Measurements from ENCODE around the gene LHFPL3. TPM values are rescaled to one million over a fixed set of nuclear protein-coding genes. Genes with fewer than 3 reads are reported as not detected.

The LHFPL3 gene
- total RNA-seq, 1 experiment from 2014 or later: not detected

DNA sequence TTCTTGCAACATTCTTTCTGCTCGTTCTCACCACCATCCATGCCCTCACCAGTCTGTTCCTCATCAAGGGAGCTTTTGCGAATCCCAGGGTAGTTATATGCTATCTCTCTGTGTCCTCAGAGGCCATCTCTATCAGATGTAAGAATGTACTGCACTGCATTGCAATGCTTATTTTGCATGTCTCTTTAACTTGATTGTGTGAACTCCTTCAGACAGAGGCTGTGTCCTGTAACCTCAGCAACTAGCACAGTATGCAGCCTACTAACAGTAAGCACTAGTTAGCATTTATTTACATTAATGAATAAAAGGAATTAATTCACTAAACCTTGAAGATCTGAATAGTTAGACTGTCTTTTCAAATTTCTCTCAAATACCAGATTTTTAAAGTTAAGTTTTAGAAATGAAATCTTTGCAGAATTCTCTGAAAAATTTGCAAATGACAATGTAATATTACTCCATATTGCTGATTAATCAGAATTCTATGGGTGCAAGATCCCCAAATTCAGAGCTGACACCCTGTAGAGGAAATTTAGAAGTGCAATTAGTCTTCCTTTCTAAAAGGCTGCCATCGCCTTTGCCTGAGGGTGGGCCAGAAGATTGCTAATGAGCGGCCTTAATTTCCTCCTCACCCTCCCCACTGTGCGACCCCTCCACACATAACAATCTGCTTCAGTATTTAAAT, 10.3 kb upstream of the LHFPL3 start:
- no peaks in the 10 kb centered on the region for H3K4me1 ChIP-seq (ENCODE audit: insufficient read depth, low read length, poor library complexity, severe bottlenecking)
- TF ChIP-seq EZH2 (IDR thresholded peaks at IDR 0.05; ENCODE audit: borderline replicate concordance, low read depth, low read length, poor library complexity, severe bottlenecking): no peak
- TF ChIP-seq, protein P1, sequence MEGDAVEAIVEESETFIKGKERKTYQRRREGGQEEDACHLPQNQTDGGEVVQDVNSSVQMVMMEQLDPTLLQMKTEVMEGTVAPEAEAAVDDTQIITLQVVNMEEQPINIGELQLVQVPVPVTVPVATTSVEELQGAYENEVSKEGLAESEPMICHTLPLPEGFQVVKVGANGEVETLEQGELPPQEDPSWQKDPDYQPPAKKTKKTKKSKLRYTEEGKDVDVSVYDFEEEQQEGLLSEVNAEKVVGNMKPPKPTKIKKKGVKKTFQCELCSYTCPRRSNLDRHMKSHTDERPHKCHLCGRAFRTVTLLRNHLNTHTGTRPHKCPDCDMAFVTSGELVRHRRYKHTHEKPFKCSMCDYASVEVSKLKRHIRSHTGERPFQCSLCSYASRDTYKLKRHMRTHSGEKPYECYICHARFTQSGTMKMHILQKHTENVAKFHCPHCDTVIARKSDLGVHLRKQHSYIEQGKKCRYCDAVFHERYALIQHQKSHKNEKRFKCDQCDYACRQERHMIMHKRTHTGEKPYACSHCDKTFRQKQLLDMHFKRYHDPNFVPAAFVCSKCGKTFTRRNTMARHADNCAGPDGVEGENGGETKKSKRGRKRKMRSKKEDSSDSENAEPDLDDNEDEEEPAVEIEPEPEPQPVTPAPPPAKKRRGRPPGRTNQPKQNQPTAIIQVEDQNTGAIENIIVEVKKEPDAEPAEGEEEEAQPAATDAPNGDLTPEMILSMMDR (conservative IDR thresholded peaks at IDR 0.05; ENCODE audit: low read depth, low read length): no peak
- no peak for DNase-seq (ENCODE audit: low spot score)
- no peaks in the 10 kb centered on the region for H3K36me3 ChIP-seq (ENCODE audit: insufficient read depth, low read length, poor library complexity, severe bottlenecking)
- H3K27me3 ChIP-seq (replicated peaks; ENCODE audit: insufficient read depth, low read depth, low read length, poor library complexity): peaks cover 23% of the 10 kb centered on the region
- no TSS peak for BruUV-seq (replicated peaks)
- intact Hi-C loops (cut with micrococcal nuclease; ENCODE audit: unreplicated experiment): no loop called here
- POLR2A ChIA-PET (ENCODE audit: low non-redundant PET): no interaction called here
- H3K9me3 ChIP-seq (ENCODE audit: low read depth, low read length, poor library complexity, severe bottlenecking): peaks cover 6% of the 10 kb centered on the region
- no peak overlapping the region for H3K4me3 ChIP-seq (ENCODE audit: low read depth, low read length, poor library complexity, severe bottlenecking)
- CTCF ChIA-PET: no interaction called here
- no peak overlapping the region for H3K27ac ChIP-seq (ENCODE audit: low read depth, low read length, poor library complexity, severe bottlenecking)

DNA sequence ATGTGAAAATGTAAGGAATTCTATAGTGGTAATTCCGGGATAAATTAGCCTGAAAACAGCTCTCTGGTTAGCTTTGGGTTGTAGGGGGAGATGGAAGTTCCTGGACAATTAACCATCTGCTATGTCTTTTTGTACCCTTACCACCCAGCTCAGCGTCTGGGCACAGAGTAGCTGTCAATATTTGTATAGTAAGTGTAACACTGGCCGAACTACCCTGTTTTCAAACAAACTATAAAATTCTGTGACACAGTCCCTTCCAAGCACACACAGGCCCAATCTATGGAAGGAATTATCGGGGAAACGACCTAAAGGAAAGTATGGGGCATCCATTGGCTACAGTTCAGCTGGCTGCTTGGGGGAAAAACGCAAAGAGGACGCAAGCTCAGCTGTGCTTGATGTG, 869 bp upstream of the LHFPL3 start:
- no TSS peak for BruUV-seq (replicated peaks)
- Histone ChIP-seq H3K36me3 (ENCODE audit: insufficient read depth, low read length, poor library complexity, severe bottlenecking) (no peaks in the 10 kb centered on the region), H3K4me3 (ENCODE audit: low read depth, low read length, poor library complexity, severe bottlenecking) (no peak overlapping the region), H3K9me3 (ENCODE audit: low read depth, low read length, poor library complexity, severe bottlenecking) (no peaks in the 10 kb centered on the region), H3K27me3 (replicated peaks; ENCODE audit: insufficient read depth, low read depth, low read length, poor library complexity) (peaks cover 90% of the 10 kb centered on the region), H3K4me1 (ENCODE audit: insufficient read depth, low read length, poor library complexity, severe bottlenecking) (peaks cover 5% of the 10 kb centered on the region), H3K27ac (ENCODE audit: low read depth, low read length, poor library complexity, severe bottlenecking) (no peak overlapping the region)
- POLR2A ChIA-PET (ENCODE audit: low non-redundant PET): no interaction called here
- intact Hi-C loops (cut with micrococcal nuclease; ENCODE audit: unreplicated experiment): no loop called here
- no peak for DNase-seq (ENCODE audit: low spot score)
- CTCF ChIA-PET: no interaction called here
- no peak for TF ChIP-seq EZH2 (IDR thresholded peaks at IDR 0.05; ENCODE audit: borderline replicate concordance, low read depth, low read length, poor library complexity, severe bottlenecking)
- TF ChIP-seq, protein P1 (conservative IDR thresholded peaks at IDR 0.05; ENCODE audit: low read depth, low read length): no peak

DNA sequence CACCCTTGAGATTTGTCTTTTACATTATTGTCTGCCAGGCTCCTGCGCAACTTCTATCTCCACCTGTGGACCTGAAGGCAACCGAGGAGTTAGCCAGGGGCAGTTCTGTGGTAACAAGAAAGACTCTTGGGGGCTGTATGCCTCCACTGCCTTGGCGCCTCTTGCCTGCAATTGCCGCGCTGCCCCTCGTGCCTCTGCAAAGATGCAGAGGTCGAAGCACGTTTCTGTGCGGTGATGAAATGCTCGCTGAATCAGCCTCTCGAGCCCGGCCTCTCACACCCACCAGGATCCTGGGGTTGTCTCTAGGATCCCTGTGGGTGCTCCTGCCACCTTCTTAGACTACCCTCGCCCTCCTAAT, 486 bp upstream of the LHFPL3 start:
- peaks cover 94% of the 10 kb centered on the region for H3K27me3 ChIP-seq (replicated peaks; ENCODE audit: insufficient read depth, low read depth, low read length, poor library complexity)
- POLR2A ChIA-PET (ENCODE audit: low non-redundant PET): no interaction called here

More for the DNA sequence above, 486 bp upstream of the LHFPL3 start:
- CTCF ChIA-PET: no interaction called here
- Histone ChIP-seq H3K4me1 (ENCODE audit: insufficient read depth, low read length, poor library complexity, severe bottlenecking) (peaks cover 5% of the 10 kb centered on the region), H3K9me3 (ENCODE audit: low read depth, low read length, poor library complexity, severe bottlenecking) (no peaks in the 10 kb centered on the region), H3K4me3 (ENCODE audit: low read depth, low read length, poor library complexity, severe bottlenecking) (no peak overlapping the region), H3K36me3 (ENCODE audit: insufficient read depth, low read length, poor library complexity, severe bottlenecking) (no peaks in the 10 kb centered on the region), H3K27ac (ENCODE audit: low read depth, low read length, poor library complexity, severe bottlenecking) (no peak overlapping the region)
- DNase-seq (ENCODE audit: low spot score): no peak
- TF ChIP-seq, protein P1 (conservative IDR thresholded peaks at IDR 0.05; ENCODE audit: low read depth, low read length): no peak
- no peak for TF ChIP-seq EZH2 (IDR thresholded peaks at IDR 0.05; ENCODE audit: borderline replicate concordance, low read depth, low read length, poor library complexity, severe bottlenecking)
- intact Hi-C loops (cut with micrococcal nuclease; ENCODE audit: unreplicated experiment): no loop called here
- no TSS peak for BruUV-seq (replicated peaks)

All from A673 (cell line).